Vagina (tissue), 2 donors: Measurements from ENCODE around the gene IFT122.

Experiments used
- CTCF ChIP-seq, 3 experiments: fragments of 450-650 bp in 2 of 3; fragments of 200-600 bp in 1 of 3; sonication (generic) in 1 of 3; IDR thresholded peaks; one replicate each; pipeline ENCODE4 v1.5.1; 2017 to 2019; ENCODE audit warnings: antibody characterized with exemption in 3 of 3, mild to moderate bottlenecking in 2 of 3, moderate library complexity in 2 of 3
- POLR2A ChIP-seq, 2 donors: fragments of 450-650 bp; IDR thresholded peaks; one replicate each; pipeline ENCODE4 v1.6.1; 2017; ENCODE audit warnings: antibody characterized with exemption in 2 of 2, mild to moderate bottlenecking in 2 of 2, moderate library complexity in 2 of 2
- POLR2AphosphoS5 ChIP-seq, 2 donors: sonication (generic); formaldehyde crosslinking; IDR thresholded peaks; one replicate each; pipeline ENCODE4 v1.9.0; 2017; ENCODE audit warnings: antibody characterized with exemption in 2 of 2, mild to moderate bottlenecking in 2 of 2, low read depth in 1 of 2; ENCODE audit not compliant: insufficient read depth in 1 of 2

DNA sequence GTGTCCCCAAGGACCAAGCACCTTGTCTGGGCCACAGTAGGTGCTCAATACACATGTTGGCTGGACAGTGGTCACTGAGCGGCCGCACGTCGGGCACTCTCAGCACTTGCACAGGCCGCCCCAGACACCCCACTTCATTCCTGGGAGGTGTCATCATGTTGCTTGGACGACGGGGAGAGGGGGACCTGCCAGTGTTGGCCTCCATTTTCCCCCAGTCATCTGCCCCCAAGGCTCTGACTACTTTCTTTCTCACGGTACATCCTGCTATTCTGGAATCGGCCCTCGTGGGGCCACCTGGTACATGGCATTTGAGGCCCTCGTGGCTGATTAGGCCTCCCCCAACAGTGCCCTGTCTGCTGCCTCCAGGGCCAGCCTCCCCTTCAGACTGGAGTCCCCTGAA lies 87.2 kb downstream of the IFT122 start:
- TF ChIP-seq POLR2AphosphoS5 (IDR thresholded peaks at IDR 0.05; ENCODE audit: insufficient read depth in 1 of 2, low read depth in 1 of 2), result no peak
- TF ChIP-seq CTCF (IDR thresholded peaks at IDR 0.05), result no peak
- no peak for TF ChIP-seq POLR2A (IDR thresholded peaks at IDR 0.05)
